Panc1 (cell line): ENCODE measurements around the gene TCF7. TPM values are rescaled to one million over a fixed set of nuclear protein-coding genes. Genes with fewer than 3 reads are reported as not detected.

Experiments
- ATAC-seq: fragments of 200-7000 bp; cut with Tn5 transposase; 2 replicates; pipeline ENCODE4 v1.9.1; 2020; ENCODE audit warnings: mild to moderate bottlenecking, moderate library complexity
- BruUV-seq: library from RNA; stranded (reverse); fragments of 400-500 nt; replicated peaks from 2 replicates; lab custom pipeline; 2021; lab: Mats Ljungman, UMichigan
- CTCF ChIA-PET: fragments of 300-600 bp; sonication (Branson Sonifier 250); formaldehyde crosslinking; loops from one replicate; lab custom pipeline; 2022; ENCODE audit warnings: antibody characterized with exemption; lab: Charles Lee
- POLR2A ChIA-PET: fragments of 300-600 bp; sonication (Branson Sonifier 250); formaldehyde crosslinking; loops from one replicate; lab custom pipeline; 2022; ENCODE audit warnings: antibody characterized with exemption; lab: Charles Lee
- DNase-seq: peaks from one replicate; pipeline ENCODE4 v3.0.0-alpha.2; 2010; ENCODE audit warnings: low read depth, low spot score
- H3K27ac ChIP-seq: 2 replicates; pipeline ENCODE4 v1.5.1; 2011; ENCODE audit warnings: mild to moderate bottlenecking, low read length, inconsistent platforms
- H3K27me3 ChIP-seq: fragments of 200-500 bp; sonication (Bioruptor generic); 2 replicates; pipeline ENCODE4 v1.6.0; 2014; ENCODE audit warnings: low read length, inconsistent platforms; ENCODE audit not compliant: control insufficient read depth, insufficient read depth
- H3K36me3 ChIP-seq: fragments of 200-500 bp; sonication (Bioruptor generic); 2 replicates; pipeline ENCODE4 v1.5.1; 2014; ENCODE audit warnings: inconsistent platforms, mild to moderate bottlenecking, low read length, moderate library complexity; ENCODE audit not compliant: control insufficient read depth, insufficient read depth
- H3K4me1 ChIP-seq: 2 replicates; pipeline ENCODE4 v1.5.1; 2011; ENCODE audit warnings: inconsistent platforms, mild to moderate bottlenecking, low read length, moderate library complexity; ENCODE audit not compliant: control insufficient read depth, insufficient read depth
- H3K4me3 ChIP-seq, 2 experiments: 2 replicates each; pipeline ENCODE4 v1.5.1; 2011 to 2012; ENCODE audit warnings: low read depth in 2 of 2, low read length in 2 of 2, mild to moderate bottlenecking in 2 of 2, inconsistent platforms in 1 of 2, moderate library complexity in 1 of 2
- H3K9me3 ChIP-seq: fragments of 200-500 bp; sonication (Bioruptor generic); 2 replicates; pipeline ENCODE4 v1.5.1; 2014; ENCODE audit warnings: low read depth, mild to moderate bottlenecking, inconsistent platforms, low read length, moderate library complexity; ENCODE audit not compliant: control insufficient read depth, insufficient read depth
- CTCF ChIP-seq: fragments of 450-650 bp; IDR thresholded peaks from 2 replicates; pipeline ENCODE4 v1.5.1; 2017; ENCODE audit warnings: mild to moderate bottlenecking
- POLR2AphosphoS5 ChIP-seq: IDR thresholded peaks from 2 replicates; pipeline ENCODE4 v1.6.1; 2012; ENCODE audit warnings: mild to moderate bottlenecking, low read depth, low read length, moderate library complexity
- REST ChIP-seq, 2 experiments: IDR thresholded peaks; 2 replicates each; pipeline ENCODE4 v1.6.1; 2011 to 2012; ENCODE audit warnings: low read depth in 2 of 2, control low read depth in 1 of 2, low read length in 1 of 2, mild to moderate bottlenecking in 1 of 2, moderate library complexity in 1 of 2; ENCODE audit not compliant: insufficient read depth in 1 of 2
- SIN3A ChIP-seq: IDR thresholded peaks from 2 replicates; pipeline ENCODE4 v1.6.1; 2012; ENCODE audit warnings: low read depth, mild to moderate bottlenecking, low read length, moderate library complexity, borderline replicate concordance; ENCODE audit not compliant: insufficient read depth
- TCF7L2 ChIP-seq: IDR thresholded peaks from 2 replicates; pipeline ENCODE4 v1.6.1; 2011; ENCODE audit warnings: mild to moderate bottlenecking, low read depth, low read length, inconsistent platforms
- in situ Hi-C: cut with HindIII; loops from 2 replicates; pipeline ENCODE4 v1.10.0; 2016; ENCODE audit warnings: low sequenced_read_pairs, low pct_unique_long_range_greater_than_20kb
- intact Hi-C: fragments of 100-400 bp; cut with micrococcal nuclease; formaldehyde crosslinking; loops from one replicate; pipeline ENCODE4 v1.10.0; 2022; ENCODE audit not compliant: unreplicated experiment
- total RNA-seq: library from RNA; stranded (reverse); gene quantifications from one replicate; pipeline ENCODE4 v1.2.1, GENCODE V29; 2021; ENCODE audit not compliant: unreplicated experiment

TCF7 gene
- total RNA-seq, 1 experiment from 2014 or later: 24.0 TPM

- ChIA-PET POLR2A (no interaction called here), CTCF (no interaction called here)
- H3K4me1 ChIP-seq: no peaks in the 10 kb centered on the region; the same call in 1 of the 2 replicates
- no peak overlapping the region for H3K27ac ChIP-seq
- intact Hi-C loops: no loop called here
- in situ Hi-C loops: no loop called here
- H3K27me3 ChIP-seq: no peaks in the 10 kb centered on the region
- BruUV-seq: no TSS peak
- no peak overlapping the region for H3K4me3 ChIP-seq
- H3K36me3 ChIP-seq: no peaks in the 10 kb centered on the region
- TF ChIP-seq CTCF (no peak), SIN3A (no peak), REST (IDR thresholded peaks at IDR 0.05; ENCODE audit: insufficient read depth in 1 of 2, low read depth in 2 of 2, low read length in 1 of 2) (no peak), POLR2AphosphoS5 (no peak), TCF7L2 (no peak)
- ATAC-seq (no peak), DNase-seq (no peak)
- H3K9me3 ChIP-seq: no peaks in the 10 kb centered on the region
Measured at GRCh38 chr5:134075102-134075501, 39.4 kb upstream of the TCF7 start.

- in situ Hi-C loops: no loop called here
Measured at GRCh38 chr5:134077926-134078580, 36.4 kb upstream of the TCF7 start.

More at GRCh38 chr5:134077926-134078580, 36.4 kb upstream of the TCF7 start:
- Histone ChIP-seq H3K27ac (no peak overlapping the region), H3K4me3 (no peak overlapping the region), H3K36me3 (no peaks in the 10 kb centered on the region), H3K4me1 (no peaks in the 10 kb centered on the region), H3K27me3 (no peaks in the 10 kb centered on the region), H3K9me3 (no peaks in the 10 kb centered on the region)
- no peak; the same call in 1 of the 2 replicates for ATAC-seq
- no peak for DNase-seq
- intact Hi-C loops: no loop called here
- CTCF ChIA-PET: no interaction called here
- BruUV-seq: no TSS peak
- POLR2A ChIA-PET: no interaction called here
- TF ChIP-seq SIN3A (no peak), POLR2AphosphoS5 (no peak), TCF7L2 (no peak), CTCF (no peak), REST (IDR thresholded peaks at IDR 0.05; ENCODE audit: insufficient read depth in 1 of 2, low read depth in 2 of 2, low read length in 1 of 2) (no peak)
